H9 (cell line): ENCODE data around the gene FOLR1. TPM values are rescaled to one million over a fixed set of nuclear protein-coding genes. Genes with fewer than 3 reads are reported as not detected.

Experiments
- DNase-seq: peaks from one replicate; pipeline ENCODE4 v3.0.0-alpha.2; 2017
- H2AFZ ChIP-seq: one replicate; pipeline ENCODE4 v1.6.1; 2013; ENCODE audit warnings: mild to moderate bottlenecking, low read length, control low read depth, moderate library complexity
- H2AK5ac ChIP-seq: 2 replicates; pipeline ENCODE4 v1.6.1; 2013; ENCODE audit warnings: low read length, control low read depth, mixed read lengths; ENCODE audit not compliant: insufficient read length
- H2BK120ac ChIP-seq: one replicate; pipeline ENCODE4 v1.6.1; 2013; ENCODE audit warnings: low read depth, mild to moderate bottlenecking, low read length, control low read depth, inconsistent platforms; ENCODE audit not compliant: poor library complexity, severe bottlenecking
- H2BK12ac ChIP-seq: 2 replicates; pipeline ENCODE4 v1.6.1; 2013; ENCODE audit warnings: low read length, control low read depth, mixed read lengths, low read depth; ENCODE audit not compliant: insufficient read length
- H2BK15ac ChIP-seq: 2 replicates; pipeline ENCODE4 v1.6.1; 2013; ENCODE audit warnings: low read depth, low read length, control low read depth
- H2BK20ac ChIP-seq: one replicate; pipeline ENCODE4 v1.6.1; 2013; ENCODE audit warnings: low read depth, mild to moderate bottlenecking, low read length, control low read depth, inconsistent platforms; ENCODE audit not compliant: poor library complexity, severe bottlenecking
- H2BK5ac ChIP-seq: 2 replicates; pipeline ENCODE4 v1.6.1; 2013; ENCODE audit warnings: low read length, control low read depth, mixed read lengths; ENCODE audit not compliant: insufficient read length
- H3K14ac ChIP-seq: 2 replicates; pipeline ENCODE4 v1.6.1; 2013; ENCODE audit warnings: low read length, control low read depth; ENCODE audit not compliant: insufficient read depth
- H3K18ac ChIP-seq: 2 replicates; pipeline ENCODE4 v1.6.1; 2013; ENCODE audit warnings: low read depth, mild to moderate bottlenecking, mixed read lengths, low read length, control low read depth; ENCODE audit not compliant: insufficient read length
- H3K23ac ChIP-seq: 2 replicates; pipeline ENCODE4 v1.6.1; 2013; ENCODE audit warnings: low read length, control low read depth, mixed read lengths, low read depth; ENCODE audit not compliant: insufficient read length
- H3K23me2 ChIP-seq: 2 replicates; pipeline ENCODE4 v1.6.1; 2013; ENCODE audit warnings: low read depth, mild to moderate bottlenecking, mixed read lengths, low read length, control low read depth; ENCODE audit not compliant: insufficient read length, poor library complexity, severe bottlenecking
- H3K27ac ChIP-seq: 2 replicates; pipeline ENCODE4 v1.5.1; 2013; ENCODE audit warnings: low read length, control low read depth, mixed read lengths, low read depth; ENCODE audit not compliant: insufficient read length
- H3K27me3 ChIP-seq: 2 replicates; pipeline ENCODE4 v1.6.1; 2013; ENCODE audit warnings: low read length, control low read depth, inconsistent platforms; ENCODE audit not compliant: insufficient read depth
- H3K4ac ChIP-seq: 2 replicates; pipeline ENCODE4 v1.6.1; 2013; ENCODE audit warnings: low read depth, mild to moderate bottlenecking, control low read depth, inconsistent platforms, low read length, moderate library complexity
- H3K4me1 ChIP-seq: 2 replicates; pipeline ENCODE4 v1.6.1; 2013; ENCODE audit warnings: low read length, control low read depth, inconsistent platforms; ENCODE audit not compliant: insufficient read depth
- H3K4me2 ChIP-seq: 2 replicates; pipeline ENCODE4 v1.6.1; 2013; ENCODE audit warnings: low read length, control low read depth, mixed read lengths; ENCODE audit not compliant: insufficient read length, insufficient read depth
- H3K56ac ChIP-seq: 2 replicates; pipeline ENCODE4 v1.6.1; 2013; ENCODE audit warnings: low read depth, mild to moderate bottlenecking, mixed read lengths, low read length, control low read depth; ENCODE audit not compliant: insufficient read length
- H3K79me1 ChIP-seq: 2 replicates; pipeline ENCODE4 v1.6.1; 2013; ENCODE audit warnings: low read depth, mild to moderate bottlenecking, moderate library complexity, low read length, control low read depth, inconsistent platforms; ENCODE audit not compliant: insufficient read depth, poor library complexity, severe bottlenecking
- H3K79me2 ChIP-seq: 2 replicates; pipeline ENCODE4 v1.6.1; 2013; ENCODE audit warnings: low read length, control low read depth, inconsistent platforms; ENCODE audit not compliant: insufficient read depth
- H3K9ac ChIP-seq: 2 replicates; pipeline ENCODE4 v1.6.1; 2013; ENCODE audit warnings: low read length, control low read depth, mixed read lengths; ENCODE audit not compliant: insufficient read length; ENCODE audit errors: extremely low read depth
- H3K9me3 ChIP-seq: one replicate; pipeline ENCODE4 v1.6.1; 2013; ENCODE audit warnings: low read depth, low read length, inconsistent platforms; ENCODE audit not compliant: control insufficient read depth
- H3T11ph ChIP-seq: one replicate; pipeline ENCODE4 v1.6.1; 2013; ENCODE audit warnings: mild to moderate bottlenecking, low read length, control low read depth, inconsistent platforms
- H4K20me1 ChIP-seq: one replicate; pipeline ENCODE4 v1.6.1; 2013; ENCODE audit not compliant: control insufficient read depth, insufficient read length, insufficient read depth
- H4K5ac ChIP-seq: 2 replicates; pipeline ENCODE4 v1.6.1; 2013; ENCODE audit warnings: low read depth, mild to moderate bottlenecking, mixed read lengths, low read length, control low read depth; ENCODE audit not compliant: insufficient read length
- H4K8ac ChIP-seq: replicated peaks from 2 replicates; pipeline ENCODE4 v1.6.1; 2013; ENCODE audit warnings: low read length, control low read depth, mixed read lengths, low read depth; ENCODE audit not compliant: insufficient read length
- H4K91ac ChIP-seq: 2 replicates; pipeline ENCODE4 v1.6.1; 2013; ENCODE audit warnings: low read depth, mild to moderate bottlenecking, moderate library complexity, mixed read lengths, low read length, control low read depth; ENCODE audit not compliant: insufficient read length
- H3K27ac Mint-ChIP-seq, 3 experiments: 2 replicates in 2 of 3; 3 replicates in 1 of 3; pipeline ENCODE4 v1.8.0; 2020 to 2021; ENCODE audit warnings: mixed read lengths in 3 of 3, mild to moderate bottlenecking in 1 of 3, moderate library complexity in 1 of 3
- H3K27me3 Mint-ChIP-seq: 2 replicates; pipeline ENCODE4 v1.8.0; 2021; ENCODE audit warnings: low read depth, mild to moderate bottlenecking, moderate library complexity, mixed read lengths
- H3K36me3 Mint-ChIP-seq, 3 experiments: 2 replicates in 2 of 3; 3 replicates in 1 of 3; pipeline ENCODE4 v1.8.0; 2020 to 2021; ENCODE audit warnings: low read depth in 3 of 3, mixed read lengths in 3 of 3; ENCODE audit not compliant: insufficient read depth in 1 of 3
- H3K4me1 Mint-ChIP-seq, 2 experiments: 2 replicates each; pipeline ENCODE4 v1.8.0; 2020; ENCODE audit warnings: mixed read lengths in 2 of 2
- H3K4me3 Mint-ChIP-seq, 2 experiments: 2 replicates in 1 of 2; 3 replicates in 1 of 2; pipeline ENCODE4 v1.8.0; 2020 to 2021; ENCODE audit warnings: mild to moderate bottlenecking in 2 of 2, mixed read lengths in 2 of 2, moderate library complexity in 1 of 2
- H3K9me3 Mint-ChIP-seq, 2 experiments: 2 replicates in 1 of 2; 3 replicates in 1 of 2; pipeline ENCODE4 v1.8.0; 2020; ENCODE audit warnings: mild to moderate bottlenecking in 2 of 2, mixed read lengths in 2 of 2, moderate library complexity in 1 of 2
- CTCF ChIP-seq: fragments of 200-600 bp; sonication (generic); conservative IDR thresholded peaks from 3 replicates; pipeline ENCODE4 v1.8.0; 2021; ENCODE audit warnings: antibody characterized with exemption, mild to moderate bottlenecking
- WGBS: extraction: QIAGEN DNeasy Blood & Tissue Kit; methylation state at CpG from one replicate; pipeline ENCODE4 v1.1.7; 2013; ENCODE audit warnings: missing lambda C conversion rate, low lambda C conversion rate, mixed read lengths; ENCODE audit not compliant: insufficient read length; ENCODE audit errors: extremely low coverage; 5-methylcytosine and 5-hydroxymethylcytosine counted together
- total RNA-seq: library from RNA; stranded (reverse); gene quantifications from 2 replicates; pipeline ENCODE4 v1.2.1, GENCODE V29; 2021

The FOLR1 gene
- total RNA-seq, 1 experiment from 2014 or later: 0.92 TPM

DNA sequence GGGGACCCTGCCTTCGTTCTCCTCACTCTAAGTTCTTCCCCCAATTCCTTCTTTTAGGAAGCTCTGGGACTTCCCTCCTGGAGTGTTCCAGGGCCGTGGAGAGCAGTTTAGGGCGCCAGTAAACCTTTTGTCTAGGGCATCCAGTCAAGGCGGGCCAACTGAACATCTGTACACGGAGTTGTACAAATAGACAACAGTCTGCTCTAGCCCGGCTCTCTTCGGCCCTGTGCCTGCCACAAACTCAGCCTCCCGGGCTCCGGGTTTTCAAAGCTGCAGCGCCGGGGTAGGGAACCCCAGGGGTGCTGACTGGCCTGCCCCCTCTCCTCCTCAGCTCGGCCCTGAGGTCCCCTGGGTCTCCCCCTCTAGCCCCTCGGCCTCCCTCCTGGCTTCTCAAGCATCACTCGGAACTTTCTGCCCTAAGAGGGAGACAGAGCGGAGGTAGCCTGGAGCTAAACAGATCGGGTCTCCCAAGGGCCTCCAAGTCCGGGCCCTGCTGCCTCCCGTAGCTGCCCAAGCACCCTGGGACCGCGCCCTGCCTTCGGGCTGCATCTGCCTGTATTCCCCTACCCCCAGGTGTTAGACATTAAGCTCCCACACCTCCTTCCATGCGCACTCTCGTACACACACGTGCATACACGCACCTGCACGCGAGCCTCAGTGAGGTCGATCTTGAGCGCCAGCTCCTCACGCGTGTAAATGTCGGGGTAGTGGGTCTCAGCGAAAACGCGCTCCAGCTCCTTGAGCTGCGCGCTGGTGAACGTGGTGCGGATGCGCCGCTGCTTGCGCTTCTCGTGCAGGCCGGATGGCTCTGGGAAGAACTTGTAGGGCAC is 48.7 kb downstream of the FOLR1 start:
- Histone ChIP-seq H3K4ac (no peak overlapping the region), H4K5ac (no peak overlapping the region), H3K4me1 (peaks cover 5% of the 10 kb centered on the region; the same call in 1 of the 2 replicates), H2BK15ac (no peak overlapping the region), H3K9ac (no peak overlapping the region), H3K23ac (no peak overlapping the region), H2BK20ac (no peak overlapping the region), H4K20me1 (peaks cover 2% of the 10 kb centered on the region), H2AFZ (no peak overlapping the region), H3K18ac (peak overlapping the region; percentile 10), H4K91ac (no peak overlapping the region), H3T11ph (no peak overlapping the region), H2BK120ac (no peak overlapping the region), H3K27ac (no peak overlapping the region), H2BK12ac (no peak overlapping the region), H3K4me2 (peak overlapping the region; percentile 51), H3K27me3 (peaks cover 59% of the 10 kb centered on the region), H4K8ac (no peak overlapping the region), H2AK5ac (no peak overlapping the region), H2BK5ac (no peak overlapping the region), H3K14ac (no peak overlapping the region; the same call in 1 of the 2 replicates), H3K56ac (no peak overlapping the region), H3K23me2 (peaks cover 31% of the 10 kb centered on the region), H3K9me3 (no peaks in the 10 kb centered on the region), H3K79me2 (no peaks in the 10 kb centered on the region), H3K79me1 (no peaks in the 10 kb centered on the region)
- no CpG with 5 or more reads among the region's 44 CpGs for WGBS
- H3K4me3 Mint-ChIP-seq: peak overlapping the region; percentile 61 to 85
- DNase-seq: no peak
- peaks cover 42% of the 10 kb centered on the region for H3K27me3 Mint-ChIP-seq
- H3K36me3 Mint-ChIP-seq: peaks cover 5 to 24% (median 8%) of the 10 kb centered on the region in 3 experiments
- peaks cover 0 to 6% of the 10 kb centered on the region in 2 experiments; a peak in 3 of 5 replicates for H3K9me3 Mint-ChIP-seq
- H3K4me1 Mint-ChIP-seq: peaks cover 33 to 48% of the 10 kb centered on the region in 2 experiments
- no peak for TF ChIP-seq CTCF
- no peak overlapping the region for H3K27ac Mint-ChIP-seq
